IMR-90 (cell line): ENCODE measurements around the gene TNS3. TPM values are rescaled to one million over a fixed set of nuclear protein-coding genes. Genes with fewer than 3 reads are reported as not detected.

Experiments used
- MAFK ChIP-seq: IDR thresholded peaks from 2 replicates; pipeline ENCODE4 v1.6.1; 2012; ENCODE audit warnings: low read depth, low read length, improper control_type of control experiment
- MXI1 ChIP-seq: IDR thresholded peaks from 2 replicates; pipeline ENCODE4 v1.6.1; 2012; ENCODE audit warnings: low read depth, mild to moderate bottlenecking, low read length, moderate library complexity, borderline replicate concordance
- polyA plus RNA-seq, 3 experiments: library from polyadenylated mRNA; depleted of rRNA; stranded (reverse); fragments of >200 nt; gene quantifications; 2 replicates each; pipeline ENCODE4 v1.2.3, GENCODE V29; 2012; ENCODE audit warnings: low replicate concordance in 1 of 3
- total RNA-seq: library from RNA; depleted of rRNA; stranded (reverse); fragments of >200 nt; gene quantifications from 2 replicates; pipeline ENCODE4 v1.2.3, GENCODE V29; 2012

The TNS3 gene
- total and polyA plus RNA-seq, 2 of the 4 experiments (the other 2 are of a cell fraction) = 64.3 to 79.2 TPM

GRCh38 chr7:47576031-47576865 lies 5.7 kb downstream of the TNS3 start (continued):
- TF ChIP-seq MAFK (no peak), MXI1 (no peak)
